Renal pelvis (tissue), 4 donors: ENCODE results near the gene FAM53A. TPM values are rescaled to one million over a fixed set of nuclear protein-coding genes. Genes with fewer than 3 reads are reported as not detected.

ENCODE experiments used
- DNase-seq: peaks from one replicate; pipeline ENCODE4 v3.0.0-alpha.2; 2013
- polyA plus RNA-seq, 3 donors: library from polyadenylated mRNA; unstranded; fragments of 120-200 nt; gene quantifications; one replicate each; pipeline ENCODE4 v1.2.1, GENCODE V29; 2013; ENCODE audit not compliant: insufficient read length in 3 of 3

Gene FAM53A
- polyA plus RNA-seq, 3 donors: 2.5 to 3.0 (median 2.8) TPM

DNA sequence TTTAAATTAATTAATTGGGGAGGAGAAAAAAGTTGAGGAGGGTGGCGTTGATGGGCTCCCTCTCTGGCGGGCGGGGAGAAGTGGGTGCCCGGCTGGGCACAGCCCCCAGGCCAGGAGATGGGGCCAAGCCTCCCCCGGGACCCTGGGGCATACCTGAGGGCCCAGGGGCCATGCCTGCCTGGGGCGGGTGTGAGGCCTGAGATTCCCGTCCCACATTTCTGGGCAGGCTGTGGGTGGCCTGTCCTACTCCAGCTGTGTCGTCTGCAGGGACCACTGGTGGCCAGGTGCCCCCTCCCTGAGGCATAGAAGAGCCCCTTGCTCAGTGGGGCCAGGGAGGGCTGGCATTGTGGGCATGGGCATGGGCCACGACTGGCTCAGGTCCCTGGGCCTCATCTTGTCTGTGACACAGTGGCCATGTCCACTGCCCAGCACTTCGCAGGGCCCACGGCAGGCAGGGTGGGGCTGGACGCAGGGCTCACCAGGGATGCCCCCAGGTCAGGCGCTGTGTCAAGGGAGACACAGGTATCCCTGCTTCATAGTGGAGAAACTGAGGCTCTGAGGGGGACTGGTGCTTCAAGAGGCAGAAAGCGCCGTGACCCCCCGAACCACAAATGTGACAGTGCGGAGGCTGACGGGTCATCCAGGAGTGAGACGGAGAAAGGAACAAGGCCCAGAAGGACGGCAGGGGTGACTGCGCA lies 60.1 kb downstream of the FAM53A start:
- DNase-seq: no peak

DNA sequence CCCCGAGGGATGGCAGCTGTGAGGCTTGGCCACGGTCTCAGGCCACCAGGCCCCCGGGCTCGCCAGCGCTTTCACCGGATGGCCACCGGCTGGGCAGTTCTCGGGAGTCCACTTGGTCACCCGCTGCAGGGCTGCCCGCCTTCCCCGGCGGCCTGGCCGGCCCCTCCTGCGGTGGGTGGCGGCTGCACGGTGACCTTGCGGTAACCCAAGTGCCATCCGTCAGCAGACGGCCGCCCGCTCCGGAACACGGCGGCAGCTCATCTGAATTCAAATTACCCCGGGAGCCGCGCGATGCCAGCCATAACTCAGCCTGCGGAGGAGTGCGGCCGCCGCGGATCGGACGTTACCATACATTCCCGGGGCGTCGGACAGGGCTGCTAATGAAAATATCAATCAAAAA lies 60.7 kb downstream of the FAM53A start:
- DNase-seq: peak; percentile 49

DNA sequence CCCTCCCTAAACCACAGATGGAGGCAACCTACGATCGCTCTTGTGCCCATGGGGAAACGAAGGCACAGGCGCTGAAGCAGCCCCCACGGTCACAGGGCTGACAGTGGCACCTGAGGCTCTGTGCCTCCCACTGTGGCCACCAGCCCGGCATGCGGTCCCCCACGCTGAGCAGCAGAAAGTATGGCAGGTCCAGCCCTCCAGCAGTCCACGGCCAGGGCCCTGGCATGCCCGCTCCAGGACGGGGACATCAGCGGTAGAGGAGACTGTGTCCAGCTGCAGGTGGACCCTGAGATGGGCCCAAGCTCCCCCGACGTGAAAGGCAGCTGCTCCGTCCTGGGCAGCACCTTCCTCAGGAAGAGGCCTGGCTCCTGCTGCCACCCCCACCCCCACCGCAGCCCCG lies 61.2 kb downstream of the FAM53A start:
- DNase-seq: no peak

DNA sequence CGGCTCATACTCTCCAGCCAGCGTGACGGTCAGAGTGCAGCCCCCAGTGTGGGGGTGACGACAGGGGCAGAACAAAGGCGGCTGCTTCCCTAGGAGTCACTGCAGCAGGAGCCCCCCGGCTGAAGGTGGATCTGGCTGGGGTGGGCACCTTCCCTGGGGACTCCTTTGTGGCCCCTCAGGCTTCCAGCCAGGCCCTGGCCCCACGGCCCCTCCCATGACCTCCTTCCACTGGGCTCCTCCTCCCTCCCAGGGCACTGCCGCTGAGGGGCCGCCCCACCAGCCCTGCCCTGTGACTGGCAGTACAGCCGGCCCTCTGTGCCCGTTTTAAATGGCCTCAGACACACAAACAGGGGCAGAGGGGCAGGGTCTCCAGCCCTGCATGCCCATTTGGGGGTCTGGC lies 61.9 kb downstream of the FAM53A start:
- no peak for DNase-seq

DNA sequence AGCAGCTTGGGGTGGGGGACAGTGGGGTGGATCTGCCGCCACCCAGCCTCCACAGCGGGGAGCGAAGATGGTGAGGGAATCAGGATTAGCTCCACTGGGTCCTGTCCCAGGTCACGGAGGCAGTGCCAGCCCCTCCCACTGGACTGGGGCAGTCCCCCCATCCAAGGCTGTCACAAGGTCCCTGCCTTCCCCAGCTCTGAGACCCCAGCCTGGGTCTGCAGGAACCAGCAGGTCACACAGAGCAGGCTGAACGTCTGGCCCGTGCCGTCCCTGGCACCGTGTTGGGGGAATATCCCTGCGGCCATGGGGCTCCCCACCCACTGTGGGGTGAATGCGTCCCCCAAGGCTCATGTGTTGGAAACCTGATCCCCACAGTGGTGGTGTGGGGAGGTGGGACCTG lies 62.6 kb downstream of the FAM53A start:
- no peak for DNase-seq

DNA sequence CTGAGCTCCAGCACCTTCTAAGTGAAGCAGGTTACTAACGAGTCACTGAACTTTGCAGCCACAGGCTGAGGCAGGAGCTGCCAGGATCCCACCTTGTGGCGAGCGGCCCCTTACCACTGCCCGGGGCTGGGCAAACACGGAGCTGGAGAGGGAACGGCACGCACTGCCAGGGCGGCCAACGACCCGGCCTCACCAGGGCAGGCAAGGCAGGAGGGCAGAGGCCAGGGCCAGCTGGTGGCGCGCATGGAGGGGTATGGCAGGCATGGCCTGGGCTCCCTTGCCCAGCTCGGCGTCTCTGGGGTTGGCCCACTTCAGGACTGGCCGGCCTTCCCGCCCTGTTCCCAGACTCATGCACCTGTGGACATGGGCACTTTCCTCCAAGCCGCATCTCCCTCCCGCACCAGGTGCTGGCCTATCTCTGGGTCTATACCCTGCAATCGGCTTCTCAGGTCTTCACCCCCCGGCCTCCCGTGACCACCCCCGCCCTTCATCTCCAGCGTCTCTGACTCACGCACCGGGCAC lies 64.9 kb downstream of the FAM53A start:
- DNase-seq: no peak

DNA sequence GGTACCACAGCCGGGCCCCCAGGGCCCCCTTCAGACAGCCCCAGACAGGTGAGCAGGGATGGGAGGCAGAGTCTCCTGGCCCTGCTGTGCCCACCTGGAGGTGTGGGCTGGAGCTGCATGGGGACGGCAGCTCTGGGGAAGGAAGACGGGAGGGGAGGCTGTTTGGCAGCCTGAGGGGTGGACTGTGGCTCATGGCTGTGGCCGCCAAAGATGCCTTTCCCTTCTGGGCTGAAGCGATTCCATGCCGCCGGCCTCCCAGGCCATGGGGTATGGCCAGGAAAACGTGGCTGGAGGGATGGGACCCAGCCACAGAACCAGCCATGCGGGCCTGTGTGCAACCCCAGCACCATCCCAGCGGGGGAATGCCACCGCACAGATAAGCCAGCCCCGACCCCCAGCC lies 65.7 kb downstream of the FAM53A start:
- no peak for DNase-seq

DNA sequence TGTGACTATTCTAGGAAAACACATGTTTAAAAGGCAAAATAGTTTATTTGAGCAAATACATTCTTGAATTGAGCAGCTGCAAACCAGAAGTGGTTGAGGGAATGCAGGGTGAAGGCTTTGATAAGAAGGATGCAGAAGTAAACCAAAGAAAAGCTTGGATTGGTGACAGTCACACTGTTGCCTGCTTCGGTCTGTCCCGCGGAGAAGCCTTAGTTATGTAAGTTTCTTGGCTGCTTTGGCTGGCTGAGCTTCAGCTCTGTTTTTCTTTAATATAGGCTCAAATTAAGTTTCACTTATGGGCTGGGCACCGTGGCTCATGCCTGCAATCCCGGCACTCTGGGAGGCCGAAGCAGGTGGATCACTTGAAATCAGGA lies 67.6 kb downstream of the FAM53A start:
- no peak for DNase-seq

DNA sequence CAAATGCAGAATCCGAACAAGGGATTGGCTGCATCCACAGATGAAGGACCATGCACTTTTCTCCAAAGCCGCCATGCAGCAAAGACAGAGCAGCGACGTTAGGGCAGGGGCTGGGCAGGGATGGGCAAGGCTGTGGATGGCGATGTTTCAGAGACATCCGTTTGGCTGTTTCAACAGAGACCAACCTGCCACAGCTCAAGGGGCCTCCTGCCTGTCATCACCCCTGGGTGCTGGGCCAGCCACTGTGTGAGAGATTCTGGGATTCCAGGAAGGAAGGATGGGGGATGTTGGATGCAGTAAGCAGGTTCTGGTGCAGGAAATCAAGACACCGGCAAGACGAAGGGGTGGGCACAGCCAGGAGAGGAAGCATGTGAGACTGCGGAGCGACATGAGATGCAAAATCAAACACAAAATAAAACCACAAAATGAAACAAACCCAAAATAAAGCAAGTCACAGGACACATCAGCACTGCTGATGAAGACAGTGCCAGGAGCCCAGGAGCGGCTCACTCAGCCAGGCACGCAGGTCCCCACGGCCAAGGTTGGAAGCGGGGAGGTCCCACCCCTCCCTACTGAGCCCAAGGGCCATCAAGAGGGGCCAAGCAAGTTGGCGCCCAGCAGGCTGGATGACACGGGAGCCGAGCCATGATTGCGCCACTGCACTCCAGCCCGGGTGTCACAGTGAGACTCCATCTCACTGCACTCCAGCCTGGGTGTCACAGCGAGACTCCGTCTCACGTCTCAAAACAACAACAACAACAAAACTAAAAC lies 68.1 kb downstream of the FAM53A start:
- no peak for DNase-seq

DNA sequence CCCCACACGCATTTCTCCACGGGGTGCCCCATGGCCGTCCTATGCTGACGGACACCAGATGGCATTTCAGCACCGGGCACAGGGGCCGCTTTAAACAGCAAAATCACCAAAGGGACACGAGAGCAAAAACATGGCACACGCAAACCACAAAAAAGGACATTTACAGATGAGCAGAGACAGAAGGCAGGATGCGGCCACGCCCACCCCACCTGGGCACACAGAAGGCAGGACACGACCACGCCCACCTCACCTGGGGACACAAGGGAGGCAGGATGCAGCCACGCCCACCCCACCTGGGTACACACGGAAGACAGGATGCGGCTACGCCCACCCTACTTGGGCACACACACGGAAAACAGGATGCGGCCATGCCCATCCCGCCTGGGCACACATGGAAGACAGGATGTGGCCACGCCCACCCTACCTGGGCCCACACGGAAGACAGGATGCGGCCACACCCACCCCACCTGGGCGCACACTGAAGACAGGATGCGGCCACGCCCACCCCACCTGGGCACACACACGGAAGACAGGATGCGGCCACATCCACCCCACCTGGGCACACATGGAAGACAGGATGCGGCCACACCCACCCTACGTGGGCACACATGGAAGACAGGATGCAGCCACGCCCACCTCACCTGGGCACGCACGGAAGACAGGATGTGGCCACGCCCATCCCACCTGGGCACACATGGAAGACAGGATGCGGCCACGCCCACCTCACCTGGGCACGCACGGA lies 69.1 kb downstream of the FAM53A start:
- no peak for DNase-seq

DNA sequence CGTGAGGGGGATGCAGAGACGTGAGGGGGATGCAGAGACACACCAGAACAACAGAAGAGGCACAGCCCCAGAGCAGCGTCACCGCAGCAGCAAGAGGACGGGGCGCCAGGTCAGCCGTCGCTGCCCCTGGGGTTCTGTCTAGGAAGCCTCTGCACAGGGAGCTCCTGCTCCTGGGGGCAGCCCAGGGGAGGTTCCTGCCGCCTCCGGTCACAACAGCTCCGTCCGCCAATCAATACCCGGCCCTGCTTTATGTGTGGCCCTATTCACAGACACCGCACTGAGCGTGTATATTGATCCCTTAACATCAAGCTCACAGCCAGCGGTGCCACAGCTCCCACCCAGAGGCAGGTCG lies 69.6 kb downstream of the FAM53A start:
- DNase-seq: no peak

DNA sequence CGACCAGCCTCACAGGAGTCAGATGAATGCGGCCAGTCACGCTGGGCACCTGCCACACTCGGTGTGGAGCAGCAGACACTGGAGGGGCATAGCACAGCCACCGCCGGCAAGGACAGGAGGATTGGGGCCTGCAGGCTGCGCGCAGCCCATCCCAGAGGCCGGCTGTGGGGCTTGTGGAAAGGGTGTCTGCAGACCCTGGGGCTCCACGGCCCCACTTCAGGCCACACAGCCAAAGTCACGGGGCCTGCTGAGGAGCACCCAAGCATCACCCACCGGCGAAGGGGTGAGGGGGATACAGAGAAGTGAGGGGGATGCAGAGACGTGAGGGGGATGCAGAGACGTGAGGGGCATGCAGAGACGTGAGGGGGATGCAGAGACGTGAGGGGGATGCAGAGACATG lies 70.1 kb downstream of the FAM53A start:
- DNase-seq: no peak

DNA sequence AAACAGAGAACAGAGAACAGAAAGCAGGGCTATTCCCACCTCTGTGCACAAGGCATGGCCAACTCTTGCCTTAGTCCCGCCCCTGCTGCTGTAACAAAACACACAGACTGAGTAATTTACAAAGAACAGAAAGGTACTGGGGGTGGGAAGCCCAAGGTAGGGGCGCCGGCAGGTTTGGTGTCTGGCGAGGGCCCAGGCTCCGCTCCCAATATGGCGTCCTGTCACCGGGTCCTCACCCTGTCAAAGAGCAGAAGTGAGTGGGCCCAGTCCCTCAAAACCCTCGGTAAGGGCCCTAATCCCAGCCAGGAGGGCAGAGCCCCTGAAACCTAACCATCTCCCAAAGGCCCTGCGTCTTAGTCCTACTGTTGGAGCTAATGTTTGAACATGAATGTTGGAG lies 71.0 kb downstream of the FAM53A start:
- no peak for DNase-seq

DNA sequence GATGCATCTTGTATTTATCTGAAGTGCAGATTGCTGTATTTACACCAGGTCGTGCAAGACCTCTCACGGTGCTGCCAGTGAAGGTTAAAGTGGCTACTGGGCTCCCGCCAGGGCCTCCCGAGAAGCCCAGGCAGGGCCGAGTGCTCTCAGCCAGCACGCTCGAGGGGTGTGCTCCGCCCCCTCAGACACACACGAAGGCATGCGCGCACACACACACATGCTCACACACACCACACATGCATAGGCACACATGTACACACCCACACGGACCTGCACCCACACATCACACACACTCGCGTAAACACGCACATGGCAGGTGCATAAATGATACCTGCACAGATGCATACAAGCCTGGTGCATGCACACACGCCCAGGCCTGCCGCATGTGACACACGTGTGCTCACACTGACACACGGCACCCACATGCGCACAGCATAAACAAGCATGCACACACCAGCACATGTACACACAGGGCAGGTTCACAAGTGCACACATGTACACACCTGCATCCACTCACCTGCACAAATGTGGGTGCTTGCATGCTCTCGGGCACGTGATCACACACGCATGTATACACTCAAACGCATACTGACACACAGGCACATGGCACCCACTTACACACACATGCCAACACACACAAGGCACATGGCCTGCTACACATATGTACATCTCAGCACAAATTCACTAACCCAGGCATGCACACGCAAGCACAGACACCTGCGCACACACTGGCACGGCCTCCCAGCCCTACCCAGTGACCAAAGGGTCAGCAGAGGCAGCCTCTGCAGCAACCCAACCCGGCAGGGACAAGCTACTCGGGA lies 71.6 kb downstream of the FAM53A start:
- no peak for DNase-seq

DNA sequence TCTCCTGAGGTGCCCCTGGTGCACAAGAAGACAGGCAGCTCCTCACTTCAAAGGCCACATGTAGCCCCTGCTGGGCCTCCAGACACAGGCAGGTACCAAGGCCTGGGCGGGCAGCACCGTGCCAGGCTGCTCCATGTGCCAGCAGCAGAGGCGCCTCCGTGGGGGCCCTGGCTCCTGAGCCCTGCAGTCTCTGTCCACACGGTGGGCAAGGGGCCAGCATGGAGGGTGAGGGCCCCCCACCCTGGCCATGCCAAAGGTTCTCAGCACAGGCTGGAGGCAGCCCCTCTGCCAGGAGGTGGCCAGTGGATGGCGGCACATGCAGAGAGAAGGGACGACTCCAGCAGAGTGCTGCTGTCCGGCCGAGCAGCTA lies 72.6 kb downstream of the FAM53A start:
- DNase-seq: no peak

DNA sequence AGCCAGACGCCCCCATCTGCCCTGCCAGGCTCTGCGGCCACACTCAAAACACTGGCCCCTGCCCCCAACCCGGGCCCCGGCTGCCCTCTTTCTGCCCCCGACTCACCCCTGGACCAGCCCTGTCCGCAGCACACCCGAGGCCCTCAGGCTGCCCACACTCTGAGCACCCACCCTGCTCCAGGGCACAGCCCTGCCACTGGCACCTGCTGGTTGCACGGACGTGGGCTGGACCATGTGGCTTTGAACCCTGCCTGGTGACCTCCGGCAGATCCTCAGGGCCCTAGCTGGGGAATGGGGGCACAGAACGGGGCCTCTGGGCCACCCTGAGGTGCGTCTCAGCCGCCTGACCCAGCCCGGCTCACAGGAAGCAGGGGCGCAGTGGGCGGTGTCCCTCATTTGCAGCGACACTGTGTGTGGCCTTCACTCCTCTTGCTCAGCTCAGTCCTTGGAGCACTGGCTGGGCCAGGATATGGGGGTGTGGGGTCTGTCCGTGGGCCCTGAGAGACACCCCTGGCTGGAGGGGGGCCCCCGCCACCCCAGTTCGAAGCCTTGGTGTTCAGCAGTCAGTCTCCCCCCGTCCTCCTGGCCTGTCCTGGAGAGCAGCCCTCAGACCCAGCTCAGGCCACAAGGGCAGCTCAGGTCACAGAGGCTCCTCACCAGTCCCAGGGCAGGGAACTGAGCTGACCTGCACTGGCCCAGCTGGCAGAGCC lies 73.2 kb downstream of the FAM53A start:
- DNase-seq: no peak

DNA sequence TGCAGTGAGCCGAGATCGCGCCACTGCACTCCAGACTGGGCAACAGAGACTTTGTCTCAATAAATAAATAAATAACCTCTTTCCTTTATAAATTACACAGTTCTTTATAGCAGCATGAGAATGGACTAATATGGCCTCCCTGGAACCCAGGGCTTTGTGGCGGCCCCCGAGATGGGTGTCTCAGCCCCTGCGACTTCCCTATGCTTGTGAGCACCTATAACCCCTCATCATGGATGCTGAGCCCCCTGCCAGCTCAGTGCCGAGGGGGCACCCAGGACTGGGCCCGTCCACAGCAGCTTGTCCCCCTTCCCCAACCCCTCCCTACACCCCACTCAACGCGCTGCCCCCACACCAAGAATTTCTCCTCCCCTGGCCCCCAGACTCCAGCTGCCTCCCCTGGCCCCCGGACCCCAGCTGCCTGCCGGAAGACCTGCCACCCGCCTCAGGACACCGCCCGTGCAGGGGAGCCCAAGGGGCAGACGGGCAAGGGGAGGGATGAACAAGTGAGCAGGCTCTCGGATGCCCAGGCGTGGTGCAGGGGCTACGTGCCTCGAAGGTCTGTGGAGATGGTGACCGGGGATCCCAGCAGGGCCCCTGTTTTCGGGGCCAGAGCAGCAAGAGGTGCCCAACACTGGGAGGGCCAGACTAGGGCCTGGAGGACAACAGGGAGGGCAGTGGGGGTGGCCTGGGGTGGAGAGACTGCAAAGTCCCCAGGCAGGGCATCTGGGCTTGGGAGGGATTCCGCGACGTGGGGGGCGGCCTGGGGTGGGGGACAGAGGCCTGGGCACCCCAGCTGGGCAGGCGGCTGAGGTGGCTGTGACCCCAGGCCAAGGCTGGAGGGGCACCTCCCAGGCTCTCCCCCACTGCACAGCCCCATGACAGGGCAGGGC lies 74.0 kb downstream of the FAM53A start:
- DNase-seq: no peak

DNA sequence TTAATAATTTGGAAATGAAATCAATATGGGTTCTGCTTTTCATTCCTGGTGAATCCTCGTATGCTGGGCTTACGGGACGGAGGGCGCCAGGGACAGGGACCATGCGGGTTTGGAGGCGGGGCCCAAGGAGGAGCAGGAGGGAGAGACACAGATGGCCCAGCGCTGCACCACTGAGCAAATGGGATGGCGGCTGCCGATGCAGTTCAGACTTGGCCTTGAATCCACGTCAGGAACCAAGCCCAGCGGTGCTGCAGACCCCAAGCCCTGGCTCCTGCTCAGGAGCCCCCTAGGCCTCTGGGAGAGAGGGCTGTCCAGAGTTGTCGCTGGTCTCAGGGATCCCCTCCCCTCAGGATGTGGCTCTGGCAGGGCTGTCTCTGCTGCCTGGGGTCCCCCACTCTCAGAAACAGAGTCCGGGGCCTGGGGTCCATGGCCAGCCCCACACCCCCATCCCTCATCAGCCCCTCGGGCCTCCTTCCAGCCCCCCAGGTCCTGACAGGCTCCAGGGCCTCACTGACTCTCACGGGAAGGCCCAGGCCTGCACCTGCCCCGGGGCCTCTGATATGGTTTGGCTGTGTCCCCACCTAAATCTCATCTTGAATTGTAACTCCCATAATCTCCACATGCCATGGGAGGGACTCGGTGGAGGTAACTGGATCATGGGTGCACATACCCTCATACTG lies 75.2 kb downstream of the FAM53A start:
- no peak for DNase-seq

DNA sequence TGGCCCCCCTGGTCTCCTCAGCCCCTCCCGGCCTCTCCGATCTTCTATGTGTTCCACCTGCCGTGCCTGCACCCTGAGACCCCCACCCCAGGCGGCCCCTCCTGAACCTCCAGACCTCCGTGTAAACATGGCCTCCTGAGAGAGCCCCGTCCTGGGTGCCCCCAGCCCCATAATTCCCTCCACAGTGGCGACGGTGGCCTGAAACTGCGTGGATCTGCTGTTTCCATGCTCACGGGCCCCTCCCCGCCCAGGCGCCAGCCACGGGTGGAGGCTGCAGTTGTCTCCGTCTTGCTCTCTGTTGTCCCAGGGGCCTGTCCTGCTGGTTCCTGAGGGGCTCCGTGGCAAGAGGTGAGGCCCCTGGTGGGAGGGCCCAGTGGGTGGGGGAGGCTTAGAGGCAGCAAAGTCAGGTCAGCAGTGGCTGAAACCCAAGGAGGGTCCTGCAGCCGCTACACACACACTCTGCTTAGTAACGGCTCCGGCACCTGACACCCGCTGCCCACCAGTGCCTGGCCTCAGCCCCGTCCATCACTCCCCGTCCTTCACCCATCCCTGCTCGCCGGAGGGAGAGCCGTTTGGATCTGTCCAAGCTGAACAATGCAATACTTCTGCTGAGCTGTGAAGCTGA lies 75.8 kb downstream of the FAM53A start:
- peak; percentile 62 for DNase-seq
